GM18861 (cell line): ENCODE data around the gene CDH23.

Experiments used
- ATAC-seq: cut with Tn5 transposase; IDR thresholded peaks from one replicate; pipeline ENCODE4 v1.9.1; 2021; ENCODE audit not compliant: unreplicated experiment

CDH23 gene

DNA sequence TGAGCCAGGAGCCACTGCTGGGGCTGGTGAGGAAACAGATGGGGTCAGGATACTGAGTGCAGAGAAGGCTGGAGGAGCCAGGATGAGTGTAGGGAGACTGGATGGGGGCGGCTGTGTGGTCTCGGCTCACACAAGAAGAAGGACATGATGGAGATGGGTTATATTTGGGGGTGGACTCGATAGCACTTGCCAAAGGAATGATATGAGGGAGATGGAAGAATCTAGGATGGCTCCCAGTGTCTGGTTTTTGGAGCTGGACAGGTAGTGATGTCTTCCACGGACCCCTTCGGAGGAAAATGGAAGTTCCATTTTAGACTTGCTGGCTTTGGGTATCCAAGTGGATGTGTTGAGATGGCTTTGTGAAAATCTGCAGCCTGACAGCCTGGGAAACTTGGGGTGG is 83.9 kb downstream of the CDH23 start:
- ATAC-seq, result no peak

- ATAC-seq, result no peak
These were observed 85.2 kb downstream of the CDH23 start for GRCh38 chr10:71481746-71482410.

- no peak for ATAC-seq
These were observed 85.9 kb downstream of the CDH23 start for GRCh38 chr10:71482620-71483019.

GRCh38 chr10:71483135-71483534 is 86.4 kb downstream of the CDH23 start:
- ATAC-seq, result no peak

DNA sequence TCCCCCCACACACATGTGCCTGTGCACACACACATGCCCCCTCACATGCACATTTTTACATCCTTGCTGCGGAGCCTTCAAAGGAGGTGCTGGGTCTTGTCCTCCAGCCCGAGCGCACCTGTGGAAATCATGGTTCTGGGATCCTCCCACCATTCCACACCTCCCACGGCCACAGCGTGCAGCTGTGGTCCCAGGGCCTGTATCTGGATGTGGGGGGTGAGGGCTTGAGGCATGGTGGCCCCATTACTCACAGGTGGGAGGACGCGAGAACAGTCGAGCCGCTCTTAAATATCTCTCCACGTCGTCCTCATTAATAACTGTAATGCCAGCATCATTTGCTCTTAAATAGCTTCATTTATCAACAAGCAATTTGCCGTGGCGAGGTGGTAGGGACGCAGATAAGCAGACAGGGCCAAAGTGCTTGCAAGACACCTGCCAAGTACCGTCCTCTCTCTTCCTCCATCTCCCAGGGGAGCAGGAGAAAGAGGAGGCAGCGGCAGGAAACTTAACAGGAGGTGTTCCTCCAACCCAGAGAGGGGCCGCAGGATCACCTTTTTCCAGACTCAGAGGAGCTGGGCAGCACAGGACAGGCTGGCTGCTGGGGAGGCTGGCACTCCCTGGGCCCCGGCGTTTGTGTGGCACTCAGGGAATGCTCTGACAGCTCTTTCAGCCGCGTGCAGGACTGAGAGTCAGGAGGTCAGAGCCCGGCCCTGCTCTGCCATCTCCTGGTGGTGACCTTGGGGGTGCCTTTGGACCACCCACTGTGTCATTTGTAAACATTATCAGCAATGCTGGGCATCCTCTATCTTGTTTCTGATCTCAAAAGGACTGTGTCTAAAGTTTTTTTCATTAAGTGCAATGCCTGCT is 87.4 kb downstream of the CDH23 start:
- no peak for ATAC-seq

- no peak for ATAC-seq
These were observed 89.9 kb downstream of the CDH23 start for GRCh38 chr10:71486484-71487114.

DNA sequence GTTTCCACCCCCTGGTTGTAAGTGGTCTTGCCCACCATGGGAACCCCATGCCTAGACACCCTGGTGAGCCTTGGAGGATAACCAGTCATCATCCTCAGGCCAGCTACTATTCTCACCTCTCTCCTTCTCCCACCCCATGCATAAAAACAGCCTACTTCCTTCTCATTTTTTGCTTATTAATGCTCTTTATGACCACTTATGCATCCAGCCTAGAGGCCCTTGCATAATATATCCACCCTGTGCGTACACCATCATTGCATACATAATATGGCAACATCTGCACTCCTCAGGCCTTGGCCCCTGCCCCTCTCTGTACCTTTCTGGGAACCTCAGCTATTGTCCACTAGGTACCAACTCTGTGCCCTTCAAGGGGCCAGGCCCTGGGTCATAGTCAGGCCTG is 91.0 kb downstream of the CDH23 start:
- no peak for ATAC-seq

DNA sequence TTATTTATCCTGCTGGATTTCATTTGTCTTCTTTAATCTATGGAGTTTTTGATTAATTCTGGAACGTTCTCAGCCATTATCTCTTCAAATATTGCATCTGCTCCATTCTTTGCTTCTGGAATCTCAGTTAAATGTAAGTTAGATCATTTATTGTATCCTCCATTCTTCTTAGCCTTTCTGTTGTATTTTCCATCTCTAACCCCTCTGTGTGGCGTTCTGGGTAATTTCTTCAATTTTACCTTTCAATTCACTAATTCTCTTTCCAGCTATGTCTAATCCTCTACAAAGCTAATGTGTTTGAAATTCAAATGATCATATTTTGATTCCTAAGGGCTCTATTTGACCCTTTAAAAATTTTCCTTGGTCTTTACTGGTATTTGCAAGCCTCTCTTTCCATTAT is 92.4 kb downstream of the CDH23 start:
- no peak for ATAC-seq

- ATAC-seq, result no peak
These were observed 96.2 kb downstream of the CDH23 start for GRCh38 chr10:71492872-71493271.

DNA sequence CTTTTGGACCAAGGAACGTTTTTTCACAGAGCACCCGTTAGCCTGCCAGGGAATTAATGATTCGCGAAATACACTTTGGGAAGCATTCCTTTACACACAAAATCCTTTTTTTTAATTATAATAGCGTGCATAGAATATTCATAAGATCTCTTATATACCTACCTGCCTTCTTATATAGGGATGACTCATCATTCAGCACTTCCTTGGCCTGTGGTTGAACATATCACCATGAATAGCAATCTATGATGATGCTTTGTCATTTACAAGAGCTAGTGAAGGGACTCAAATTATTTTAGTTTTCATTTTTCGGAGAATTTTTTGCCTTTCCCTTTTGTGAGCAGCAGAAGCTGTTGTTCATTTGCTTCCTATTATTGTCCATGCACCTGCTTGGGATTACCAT is 97.0 kb downstream of the CDH23 start:
- ATAC-seq, result no peak

- ATAC-seq, result no peak
These were observed 97.8 kb downstream of the CDH23 start for GRCh38 chr10:71494476-71494875.

GRCh38 chr10:71494980-71495381 is 98.3 kb downstream of the CDH23 start:
- no peak for ATAC-seq

- ATAC-seq, result no peak
These were observed 100.4 kb downstream of the CDH23 start for GRCh38 chr10:71496927-71497762.

GRCh38 chr10:71497763-71498326 is 101.1 kb downstream of the CDH23 start:
- no peak for ATAC-seq

- ATAC-seq, result no peak
These were observed 104.7 kb downstream of the CDH23 start for GRCh38 chr10:71501402-71501801.

GRCh38 chr10:71502190-71502589 is 105.5 kb downstream of the CDH23 start:
- no peak for ATAC-seq

DNA sequence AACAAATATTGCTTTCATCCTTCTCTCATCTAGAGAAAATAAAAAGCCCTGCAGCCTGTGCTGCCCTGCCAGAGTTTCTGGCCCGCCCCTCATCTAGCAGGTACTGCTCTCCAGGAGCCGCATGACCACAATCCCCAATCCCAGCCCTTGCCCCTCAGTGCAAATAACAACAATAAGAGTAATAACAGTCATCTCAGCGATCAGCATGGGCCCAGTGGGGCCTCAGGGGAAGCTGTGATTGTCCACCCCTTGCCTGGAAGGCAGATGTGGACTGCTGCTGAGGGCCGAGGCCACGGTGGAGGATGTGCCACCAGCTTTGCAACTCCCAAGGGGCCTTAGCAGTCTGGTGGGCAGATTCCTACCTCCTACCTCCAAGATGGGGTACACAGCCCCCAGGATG is 106.1 kb downstream of the CDH23 start:
- no peak for ATAC-seq

DNA sequence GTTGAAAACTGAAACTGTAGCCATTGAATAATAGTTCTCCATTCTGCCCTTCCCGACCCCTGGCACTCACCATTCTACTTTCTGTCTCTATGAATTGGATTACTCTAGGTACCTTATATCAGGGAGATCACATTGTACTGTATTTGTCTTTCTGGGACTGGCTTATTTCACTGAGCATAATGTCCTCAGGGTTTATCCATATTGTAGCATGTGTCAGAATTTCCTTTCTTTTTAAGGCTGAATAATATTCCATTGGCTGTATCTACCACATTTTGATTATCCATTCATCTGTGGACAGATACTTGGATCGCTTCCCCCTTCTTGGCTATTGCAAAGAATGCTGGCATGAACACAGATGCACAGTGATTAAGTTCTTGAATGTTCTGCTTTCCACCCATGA is 107.4 kb downstream of the CDH23 start:
- no peak for ATAC-seq

GRCh38 chr10:71504570-71504969 is 107.8 kb downstream of the CDH23 start:
- ATAC-seq, result no peak

DNA sequence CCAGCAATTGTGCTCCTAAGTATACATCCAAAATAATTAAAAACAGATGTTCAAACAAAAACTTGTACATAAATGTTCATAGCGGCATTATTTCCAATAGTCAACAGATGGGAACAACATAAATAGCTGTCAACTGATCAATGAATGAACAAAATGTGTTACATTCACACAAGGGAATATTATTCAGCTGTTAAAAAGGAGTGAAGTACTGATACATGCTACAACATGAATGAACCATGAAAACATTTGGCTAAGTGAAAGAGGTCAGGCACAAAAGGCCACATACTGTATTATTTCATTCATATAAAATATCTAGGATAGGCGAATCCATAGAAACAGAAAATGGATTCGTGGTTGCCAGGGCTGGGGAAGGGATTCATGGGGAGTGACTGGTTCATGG is 109.1 kb downstream of the CDH23 start:
- no peak for ATAC-seq

DNA sequence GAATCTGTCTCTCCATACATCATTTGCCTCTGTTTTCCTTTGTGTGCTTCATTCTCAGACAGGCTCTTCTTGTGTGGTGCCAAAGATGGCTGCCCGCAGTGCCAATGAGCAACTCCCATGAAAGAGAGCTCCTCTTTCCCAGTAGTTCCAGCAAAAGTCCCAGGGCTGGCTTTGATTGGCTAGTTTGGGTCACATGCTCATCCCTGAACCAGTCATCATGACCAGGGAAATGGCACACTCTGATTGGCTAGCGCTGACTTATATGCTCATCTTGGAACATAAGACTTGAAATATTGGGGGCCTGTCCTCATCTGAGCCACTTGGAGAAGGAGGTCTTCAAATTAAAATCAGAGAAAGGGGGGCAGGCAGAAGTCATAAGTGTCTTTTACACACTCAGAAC is 112.7 kb downstream of the CDH23 start:
- ATAC-seq, result no peak
